ENCODE measurements around the gene ZMAT2.
A peak's percentile ranks its signal among the peaks of the same experiment; 100 is the strongest.
"Not testable (repeated sequence)": the region's sequence is repeated elsewhere in the genome, so short reads cannot be mapped to it uniquely, and the experiment has no call there.

Gene ZMAT2

GRCh38 chr5:140710899-140711552 is 10.8 kb downstream of the ZMAT2 start:
- peak; percentile 97 for DNase-seq (ENCODE audit: low read depth)
- peak overlapping the region; percentile 52 for H3K4me3 ChIP-seq (replicated peaks; ENCODE audit: low read depth, low read length)
- TF ChIP-seq CTCF (IDR thresholded peaks at IDR 0.05; ENCODE audit: low read length, missing control alignments), result no peak

GRCh38 chr5:140711794-140712193 is 11.5 kb downstream of the ZMAT2 start:
- H3K4me3 ChIP-seq (replicated peaks; ENCODE audit: low read depth, low read length), result peak overlapping the region; percentile 52
- DNase-seq (ENCODE audit: low read depth), result no peak
- TF ChIP-seq CTCF (IDR thresholded peaks at IDR 0.05; ENCODE audit: low read length, missing control alignments), result no peak

GRCh38 chr5:140713562-140714094 is 13.4 kb downstream of the ZMAT2 start:
- no peak for TF ChIP-seq CTCF (IDR thresholded peaks at IDR 0.05; ENCODE audit: low read length, missing control alignments)
- DNase-seq (ENCODE audit: low read depth), result no peak
- no peak overlapping the region for H3K4me3 ChIP-seq (replicated peaks; ENCODE audit: low read depth, low read length)

- H3K4me3 ChIP-seq (replicated peaks; ENCODE audit: low read depth, low read length); DNase-seq (ENCODE audit: low read depth): not testable (repeated sequence)
Observed at GRCh38 chr5:140716238-140716637, 16.0 kb downstream of the ZMAT2 start.

- no peak for TF ChIP-seq CTCF (IDR thresholded peaks at IDR 0.05; ENCODE audit: low read length, missing control alignments)
- H3K4me3 ChIP-seq (replicated peaks; ENCODE audit: low read depth, low read length), result no peak overlapping the region
- DNase-seq (ENCODE audit: low read depth), result no peak
Observed at GRCh38 chr5:140718266-140718592, 18.0 kb downstream of the ZMAT2 start.

- H3K4me3 ChIP-seq (replicated peaks; ENCODE audit: low read depth, low read length); DNase-seq (ENCODE audit: low read depth): not testable (repeated sequence)
Observed at GRCh38 chr5:140720738-140721137, 20.5 kb downstream of the ZMAT2 start.

GRCh38 chr5:140721395-140721794 is 21.1 kb downstream of the ZMAT2 start:
- DNase-seq (ENCODE audit: low read depth); H3K4me3 ChIP-seq (replicated peaks; ENCODE audit: low read depth, low read length): not testable (repeated sequence)

- peak overlapping the region; percentile 58 for H3K4me3 ChIP-seq (replicated peaks; ENCODE audit: low read depth, low read length)
Observed at GRCh38 chr5:140725799-140726471, 25.7 kb downstream of the ZMAT2 start.

More at GRCh38 chr5:140725799-140726471, 25.7 kb downstream of the ZMAT2 start:
- TF ChIP-seq CTCF (IDR thresholded peaks at IDR 0.05; ENCODE audit: low read length, missing control alignments), result no peak
- DNase-seq (ENCODE audit: low read depth), result peak; percentile 92

Data from fibroblast of pulmonary artery (primary cell).